GM19463 (cell line): Measurements from ENCODE around the gene CES1.
A peak's percentile ranks its signal among the peaks of the same experiment; 100 is the strongest.
"Not testable (repeated sequence)": the region's sequence is repeated elsewhere in the genome, so short reads cannot be mapped to it uniquely, and the experiment has no call there.

Experiments
- ATAC-seq: cut with Tn5 transposase; IDR thresholded peaks from one replicate; pipeline ENCODE4 v1.9.1; 2021; ENCODE audit warnings: mild to moderate bottlenecking, moderate library complexity; ENCODE audit not compliant: unreplicated experiment

Gene CES1

DNA sequence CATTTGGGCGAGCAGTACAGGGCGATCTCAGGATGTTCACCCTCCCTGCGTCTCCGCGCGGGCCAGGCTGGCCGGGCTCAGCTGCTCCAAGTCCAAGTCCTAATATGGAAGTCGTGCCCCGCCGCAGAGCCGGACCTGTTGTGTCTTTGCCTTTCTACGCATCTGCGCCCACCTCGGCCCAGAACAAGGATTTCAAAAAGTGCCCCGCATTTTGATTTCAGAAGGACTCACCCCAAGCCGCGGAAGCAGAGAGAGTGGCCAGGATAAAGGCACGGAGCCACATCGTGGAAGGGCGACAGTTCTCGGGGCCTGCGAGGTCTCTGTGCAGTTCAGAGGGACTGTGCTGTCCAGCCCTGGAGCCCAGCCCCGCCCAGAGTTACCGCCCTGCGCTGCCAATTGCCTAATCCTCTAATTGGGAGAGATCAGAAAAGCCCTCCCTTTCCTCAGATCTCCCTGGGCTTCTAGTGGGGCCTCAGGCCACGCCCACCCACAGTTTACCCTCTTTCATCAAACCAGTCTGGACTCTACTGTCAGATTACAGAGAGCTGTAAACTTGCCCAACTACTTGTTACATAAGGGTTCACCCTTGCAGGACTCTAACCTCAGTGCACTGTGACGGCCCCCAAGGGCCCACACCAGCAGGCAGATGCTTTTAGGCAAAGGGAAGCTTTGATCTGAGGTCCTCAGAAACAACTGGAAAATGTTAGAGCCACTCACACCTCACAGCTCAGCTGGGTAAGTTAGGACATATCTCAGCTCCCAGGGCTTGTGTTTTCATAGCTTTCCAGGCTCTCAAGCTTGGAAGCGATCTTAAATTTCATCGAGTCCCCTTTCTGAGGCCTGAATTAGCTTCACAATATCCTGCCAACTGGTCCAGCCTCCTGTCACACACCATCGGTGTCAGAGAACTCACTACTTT lies at the start of gene CES1:
Gene CES1, minus strand, starts transcription at position 324 of the 919 bp plus-strand sequence. Its CDS starts 41 bp downstream, at position 283.
- no peak for ATAC-seq

DNA sequence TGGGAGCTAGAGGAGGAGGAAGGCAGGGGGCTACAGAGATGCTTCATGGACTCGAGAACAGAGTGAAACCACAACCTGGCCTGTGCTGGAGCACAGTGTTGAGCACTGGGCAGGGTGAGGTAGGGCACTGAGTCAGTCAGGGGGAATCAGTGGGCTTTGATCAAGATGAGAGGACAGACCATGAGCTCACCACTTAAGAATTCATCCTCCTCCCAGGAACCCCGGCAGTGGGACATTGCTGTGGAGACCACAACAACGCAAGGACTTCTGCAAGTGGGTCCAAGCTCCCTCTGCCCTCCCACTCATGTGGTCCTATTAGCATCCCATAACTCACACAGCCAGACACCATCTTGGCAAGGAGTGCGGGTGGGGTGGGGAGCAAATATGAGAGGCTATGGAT lies 44.0 kb upstream of the CES1 start:
- no peak for ATAC-seq

DNA sequence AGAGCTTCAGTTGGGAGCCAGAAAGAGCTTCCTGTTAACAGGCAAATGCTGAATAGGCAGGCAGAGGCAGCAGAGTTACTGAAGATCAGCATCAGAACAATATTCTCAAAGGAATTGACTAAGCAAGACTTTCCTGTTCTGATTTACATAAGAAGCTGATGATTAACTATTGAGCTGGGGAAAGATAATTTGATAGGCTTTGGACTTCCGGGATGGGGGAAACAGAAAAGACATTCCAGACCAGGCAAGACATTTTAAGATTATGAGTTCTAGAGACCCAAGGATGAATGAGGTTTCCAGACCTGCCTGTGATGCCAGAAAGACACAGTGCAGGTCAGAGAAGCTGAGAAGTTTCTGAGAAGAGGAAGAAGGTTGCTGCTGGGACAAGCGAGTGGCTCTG lies 42.4 kb upstream of the CES1 start, which contains the start of gene CES5A:
Gene CES5A, minus strand, starts transcription at position 101 of the 400 bp plus-strand sequence. CDS start 152 bp downstream, outside the sequence.
- ATAC-seq = no peak

DNA sequence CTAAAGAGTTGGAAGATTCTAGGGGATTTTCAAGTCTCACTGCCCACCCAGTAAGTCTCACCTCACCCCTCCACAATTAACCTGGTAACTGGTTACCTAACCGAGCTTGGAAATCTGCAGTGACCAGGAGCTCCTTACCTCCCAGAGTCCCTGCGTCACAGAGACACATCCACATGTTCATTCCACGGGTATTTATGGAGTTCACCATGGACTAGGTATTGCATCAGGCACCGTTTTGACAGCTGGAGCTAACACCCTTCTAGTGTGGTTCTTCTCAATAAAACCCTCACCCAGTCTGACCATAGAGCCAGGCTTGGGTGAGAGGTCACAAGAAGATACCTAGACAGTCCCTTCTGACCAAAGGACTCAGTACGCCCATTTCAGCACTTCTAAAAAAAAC lies 40.2 kb upstream of the CES1 start:
- no peak for ATAC-seq

DNA sequence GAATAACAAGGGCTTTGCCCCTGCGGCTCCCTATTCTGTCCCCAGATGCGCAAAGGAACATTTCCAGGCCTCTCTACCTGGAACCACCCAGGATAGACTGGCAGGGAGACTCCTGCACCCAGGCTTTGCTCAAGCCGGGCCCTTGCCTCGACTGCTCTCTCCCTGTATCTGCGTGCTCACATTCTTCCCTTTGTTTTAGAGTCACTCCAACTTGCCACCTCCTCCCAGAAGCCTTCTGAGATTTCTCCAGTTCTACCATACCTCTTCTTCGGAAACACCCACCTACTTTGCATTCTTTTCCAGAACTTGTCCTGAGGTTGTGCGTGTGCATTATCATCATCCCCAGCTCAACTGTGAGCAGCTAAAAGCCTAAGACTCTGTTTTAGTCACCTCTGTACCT lies 39.2 kb upstream of the CES1 start:
- ATAC-seq = no peak

DNA sequence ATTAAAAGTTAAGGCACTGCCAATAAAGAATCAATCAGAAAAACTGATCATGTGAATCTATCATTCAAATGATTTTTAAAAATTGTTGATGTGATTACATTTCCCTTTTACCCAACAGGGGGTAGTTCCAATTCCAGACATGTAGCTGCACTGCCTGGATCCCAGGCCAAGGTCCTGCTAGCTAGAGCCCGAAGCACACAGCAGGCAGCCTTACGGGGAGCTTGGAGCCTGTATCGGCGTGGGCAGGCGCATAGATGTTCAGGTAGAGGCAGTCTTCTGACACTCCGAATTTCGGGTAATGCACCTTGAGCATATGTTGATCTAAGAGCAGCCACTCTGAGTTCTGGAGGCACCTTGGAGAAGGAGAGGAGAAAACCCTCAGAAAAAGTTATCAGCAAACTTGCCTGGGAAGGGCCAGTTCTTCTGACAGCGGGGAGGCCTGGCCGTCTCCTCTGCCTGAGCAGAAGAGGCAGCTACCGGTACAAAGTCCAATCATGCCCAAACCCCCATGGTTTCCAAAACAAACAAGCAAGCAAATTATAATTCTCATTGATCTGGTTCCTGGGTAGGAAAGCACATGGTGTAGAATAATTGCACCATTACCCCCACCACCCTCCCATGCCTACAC lies 38.6 kb upstream of the CES1 start:
- ATAC-seq = no peak

DNA sequence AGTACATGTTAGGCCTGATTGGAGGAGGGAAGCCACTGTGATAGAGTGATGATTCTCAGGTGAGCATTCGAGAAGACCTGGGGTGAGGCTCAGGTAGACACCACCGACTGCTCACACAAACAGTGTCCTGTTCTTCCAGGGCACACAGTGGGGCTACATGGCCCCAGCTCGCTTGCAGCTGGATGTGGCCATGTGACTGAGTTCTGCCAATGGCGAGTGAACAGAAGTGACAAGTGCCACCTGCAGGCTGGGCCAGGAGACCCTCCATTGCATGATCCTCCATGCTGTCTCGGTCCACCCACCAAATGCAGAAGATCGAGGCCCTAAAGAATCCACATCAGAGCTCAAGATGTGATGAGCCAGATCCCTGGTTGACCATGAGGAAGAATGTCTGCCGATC lies 36.1 kb upstream of the CES1 start:
- no peak for ATAC-seq

DNA sequence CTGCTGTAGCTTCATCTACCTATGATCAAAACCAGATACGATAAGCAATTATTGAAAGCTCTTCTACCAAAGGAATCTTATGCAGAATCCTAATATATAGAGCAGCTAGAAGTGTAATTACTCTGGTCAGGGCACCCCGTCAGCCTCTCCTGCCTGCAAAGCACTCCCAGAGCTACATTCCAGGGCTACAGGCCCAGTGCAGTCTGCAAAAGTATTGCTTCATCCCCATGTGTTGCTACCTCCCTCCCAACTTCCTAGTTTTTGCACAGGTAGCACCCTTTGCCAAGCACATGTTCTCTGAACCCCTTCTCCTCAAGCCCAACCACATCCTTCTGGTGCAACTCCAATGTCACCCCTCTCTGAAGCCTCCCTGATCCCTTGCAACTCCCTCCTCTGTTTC lies 35.2 kb upstream of the CES1 start:
- no peak for ATAC-seq

DNA sequence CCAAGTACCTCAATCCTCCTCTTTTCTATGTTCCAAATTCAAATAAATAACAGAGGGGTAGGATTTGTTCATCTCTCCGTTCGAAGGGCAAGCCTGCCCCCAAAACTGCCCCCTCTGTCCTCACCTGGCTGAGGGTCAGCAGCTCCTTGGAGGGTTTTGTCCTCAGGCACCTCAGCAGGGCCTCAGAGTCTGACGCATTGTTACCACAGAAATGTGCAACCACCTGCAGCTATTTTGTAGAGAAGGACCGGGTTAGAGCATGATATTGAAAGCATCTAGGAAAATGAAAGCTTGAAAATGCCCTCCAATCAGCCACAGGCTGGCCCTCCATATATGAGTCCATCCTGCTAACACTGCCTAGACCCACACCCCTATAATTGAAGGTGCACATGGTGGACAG lies 28.4 kb upstream of the CES1 start:
- ATAC-seq = no peak

DNA sequence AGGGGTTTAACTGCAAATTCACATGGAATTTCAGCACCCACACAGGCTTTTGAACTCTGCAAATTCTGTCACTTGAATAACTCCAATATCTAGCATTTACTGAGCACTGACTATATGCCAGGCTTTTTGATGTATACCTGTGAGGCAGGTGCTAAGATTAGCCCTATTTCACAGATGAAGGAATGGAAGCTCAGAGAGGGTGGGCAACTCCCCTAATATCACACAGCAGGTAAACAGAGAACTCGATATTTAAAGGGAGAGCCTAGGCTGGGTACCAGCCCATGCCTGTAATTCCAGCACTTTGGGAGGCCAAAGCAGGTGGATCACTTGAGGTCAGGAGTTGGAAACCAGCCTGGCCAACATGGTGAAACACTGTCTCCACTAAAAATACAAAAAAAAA lies 24.8 kb upstream of the CES1 start:
- not testable (repeated sequence) for ATAC-seq

DNA sequence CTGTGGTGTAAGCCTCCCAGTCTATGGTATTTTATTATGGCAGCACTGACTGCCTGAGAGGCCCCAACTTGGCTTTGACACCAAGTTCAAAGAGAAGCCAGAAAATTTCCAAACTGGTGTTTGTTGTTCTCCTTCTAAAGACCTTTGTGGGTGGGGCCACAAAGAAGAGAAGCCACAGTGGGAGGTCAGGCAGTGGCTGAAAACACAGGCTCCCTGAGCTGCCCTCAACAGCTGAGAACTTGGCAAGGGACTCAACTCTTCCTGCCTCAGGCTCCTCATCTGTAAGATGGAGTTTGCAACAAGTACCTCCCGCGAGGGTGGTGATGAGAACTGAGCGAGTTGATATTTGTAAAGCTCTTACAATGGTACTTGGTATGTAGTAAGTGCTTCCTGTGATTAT lies 24.1 kb upstream of the CES1 start:
- no peak for ATAC-seq

DNA sequence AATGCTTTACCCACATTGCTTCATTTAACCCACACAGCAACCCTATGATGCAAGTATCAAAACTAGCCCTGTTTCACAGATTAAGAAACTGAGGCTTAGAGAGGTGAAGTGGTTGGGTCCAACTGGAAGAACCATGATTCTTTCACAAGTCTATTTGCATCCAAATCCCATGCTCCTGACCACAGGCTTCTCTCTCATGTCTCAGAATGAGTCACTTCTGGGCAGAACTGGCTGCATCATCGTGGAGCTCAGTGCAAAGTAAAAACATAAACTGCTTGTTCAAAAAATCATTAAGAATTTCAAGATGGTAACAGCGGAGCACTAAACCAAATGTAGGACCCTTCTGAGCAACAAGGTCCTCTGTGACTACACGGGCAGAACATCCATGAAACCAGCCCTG lies 20.2 kb upstream of the CES1 start:
- no peak for ATAC-seq

DNA sequence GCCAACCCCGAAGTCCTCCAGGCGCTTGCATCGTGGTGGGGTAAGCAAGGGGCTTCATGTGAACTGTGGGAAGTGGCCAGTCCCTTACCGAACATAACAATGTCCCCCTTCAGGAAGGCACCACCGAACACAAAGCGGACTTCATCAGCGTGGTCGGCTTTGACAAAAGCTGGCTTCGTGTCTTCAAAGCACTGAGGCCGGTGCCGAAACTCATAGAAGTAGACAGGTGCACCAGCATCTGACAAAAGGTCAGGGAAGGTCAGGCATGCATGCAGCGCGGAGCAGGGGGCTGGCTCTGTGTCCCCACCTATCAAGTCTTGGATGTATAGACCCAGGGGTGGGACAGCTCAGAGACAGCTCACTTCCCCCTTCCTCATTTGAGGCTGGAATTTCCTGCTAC lies 16.6 kb upstream of the CES1 start:
- ATAC-seq = no peak

DNA sequence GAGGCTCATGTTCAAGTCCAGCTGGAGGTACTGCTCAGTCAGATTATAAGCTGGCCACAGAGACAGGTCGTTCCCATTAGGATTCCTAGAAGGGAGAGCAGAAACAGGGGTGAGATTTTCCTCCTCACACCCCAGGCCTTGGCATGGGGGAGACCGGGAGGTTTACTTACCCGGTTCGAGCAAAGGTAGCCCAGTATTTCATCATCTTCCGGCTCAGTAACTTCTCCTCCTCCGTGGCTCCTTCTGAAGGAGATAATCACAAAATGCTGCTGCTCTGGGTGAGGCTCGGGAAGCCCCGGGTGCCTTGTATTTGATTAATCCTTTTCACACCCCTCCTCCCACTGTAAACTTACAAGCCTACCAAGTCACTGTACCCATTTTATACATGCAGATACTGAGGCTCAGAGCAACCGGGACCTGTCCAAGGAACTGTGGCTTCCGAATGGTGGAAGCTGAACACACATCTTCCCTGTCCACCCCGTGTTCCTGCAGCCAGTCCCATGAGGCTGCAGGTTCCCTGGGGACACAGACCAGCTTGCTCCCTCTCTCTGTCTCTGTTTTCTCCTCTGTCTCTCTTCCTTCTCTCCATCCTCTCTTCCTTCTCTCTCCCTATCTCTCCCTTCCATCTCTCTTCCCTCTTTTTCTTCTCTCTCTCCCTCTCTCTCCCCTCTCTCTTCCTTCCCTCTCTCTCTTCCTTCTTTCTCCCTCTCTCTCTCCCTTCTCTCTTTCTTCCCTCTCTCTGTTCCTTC lies 13.9 kb upstream of the CES1 start:
- no peak for ATAC-seq

DNA sequence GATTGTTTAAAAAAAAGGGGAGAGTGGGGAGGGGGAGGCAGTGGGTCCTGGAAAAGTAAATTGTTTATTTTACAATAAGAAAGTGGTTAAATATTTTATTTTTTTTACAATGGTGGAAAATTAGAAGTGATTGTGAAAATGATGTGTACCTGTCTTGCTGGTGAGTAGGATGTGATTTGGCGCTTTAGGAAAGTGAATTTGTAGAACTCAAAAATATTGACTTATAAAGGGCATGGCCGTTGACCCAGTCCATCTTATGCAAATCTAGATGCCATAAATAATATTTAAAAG lies 10.2 kb upstream of the CES1 start:
- no peak for ATAC-seq

DNA sequence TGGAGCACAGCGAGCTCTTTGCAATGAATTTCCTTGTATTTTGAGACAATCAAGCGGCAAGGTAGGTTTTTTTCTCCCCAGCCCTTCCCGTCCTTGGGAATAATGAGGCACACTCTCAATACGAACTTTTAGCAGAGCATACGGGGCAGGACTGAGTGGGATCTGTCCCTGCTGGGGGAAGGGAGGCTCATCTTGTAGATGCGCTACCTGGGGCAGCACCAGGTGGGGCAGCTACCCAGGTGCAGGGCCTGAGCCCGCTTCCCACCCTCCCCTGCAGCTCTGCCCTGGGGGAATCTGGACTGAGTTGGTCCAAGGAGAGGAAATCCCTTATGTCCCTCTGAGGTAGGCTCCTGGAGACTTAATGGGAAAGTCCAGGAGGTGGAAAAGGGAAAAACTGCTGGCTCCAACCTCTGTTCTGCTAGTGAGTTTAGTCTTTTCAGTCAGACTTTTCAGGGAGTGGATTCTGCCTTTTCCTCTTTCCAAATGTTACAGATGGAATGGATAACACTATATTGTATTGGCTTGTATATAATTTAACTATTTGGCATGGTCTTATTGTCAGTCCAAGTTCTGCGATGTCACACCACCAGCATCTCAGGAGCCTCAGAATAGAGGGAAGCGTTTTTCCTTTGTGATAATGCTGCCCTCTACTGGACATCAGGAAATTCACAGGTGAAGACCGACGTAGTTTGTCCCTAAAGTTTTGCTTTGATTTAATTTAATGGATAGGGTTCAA lies 9.6 kb upstream of the CES1 start:
- ATAC-seq = no peak

DNA sequence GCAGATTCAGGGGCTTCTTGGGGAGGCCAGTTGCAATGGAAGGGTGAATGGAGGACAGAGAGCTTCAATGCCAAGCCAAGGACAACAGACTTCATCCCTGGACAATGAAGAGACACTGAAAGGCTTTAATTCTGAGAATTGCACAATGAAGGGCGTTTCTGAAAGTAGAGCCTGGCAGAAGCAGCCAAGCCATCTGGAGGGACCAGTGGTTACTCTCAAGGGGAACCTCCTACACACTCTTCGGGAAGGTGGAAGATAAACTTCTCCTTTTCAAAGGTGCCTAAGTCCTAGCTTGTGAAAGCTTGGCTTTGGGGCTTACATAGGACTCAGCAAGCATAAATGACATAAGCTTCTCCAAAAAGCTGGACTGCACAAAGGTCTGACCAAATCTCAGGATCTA lies 6.2 kb upstream of the CES1 start:
- ATAC-seq = no peak

DNA sequence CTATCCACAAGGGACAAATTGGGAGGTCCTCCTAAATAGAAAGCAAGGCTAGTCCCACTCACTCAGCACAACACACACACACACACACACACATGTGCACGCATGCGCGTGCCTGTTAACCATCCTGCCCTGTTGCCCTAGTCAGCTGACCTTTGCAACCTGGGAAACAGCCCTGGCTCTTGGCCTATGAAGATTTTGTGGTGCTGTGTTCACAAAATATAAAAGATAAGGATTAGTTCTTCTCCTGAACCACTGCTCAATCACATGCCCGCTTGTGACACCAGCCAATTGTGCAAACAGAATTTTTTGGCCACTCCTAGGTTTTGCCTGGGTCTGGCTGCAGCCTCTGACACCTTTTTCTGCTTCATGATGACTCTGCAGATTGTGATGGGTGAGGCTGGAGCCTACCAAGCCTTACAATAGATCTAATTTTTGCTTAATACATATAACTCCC lies 3.3 kb upstream of the CES1 start:
- no peak for ATAC-seq

DNA sequence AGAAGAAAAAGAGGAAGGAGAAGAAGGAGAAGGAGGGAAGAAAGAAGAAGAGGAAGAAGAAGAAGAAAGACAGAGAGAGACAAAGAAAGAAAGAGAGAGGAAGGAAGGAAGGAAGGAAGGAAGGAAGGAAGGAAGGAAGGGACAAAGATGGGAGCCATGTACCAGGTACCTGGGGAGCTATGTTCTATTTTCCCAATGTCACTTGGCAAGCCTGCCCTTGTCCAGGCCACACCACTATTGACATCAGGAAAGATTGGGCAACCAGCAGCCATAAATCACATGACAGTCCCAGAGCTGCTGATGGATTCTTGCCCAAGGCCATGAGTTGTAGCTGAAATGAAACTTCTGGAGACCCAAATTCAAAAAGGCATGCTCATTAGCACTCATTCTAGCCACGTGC lies 2.7 kb upstream of the CES1 start:
- no peak for ATAC-seq

DNA sequence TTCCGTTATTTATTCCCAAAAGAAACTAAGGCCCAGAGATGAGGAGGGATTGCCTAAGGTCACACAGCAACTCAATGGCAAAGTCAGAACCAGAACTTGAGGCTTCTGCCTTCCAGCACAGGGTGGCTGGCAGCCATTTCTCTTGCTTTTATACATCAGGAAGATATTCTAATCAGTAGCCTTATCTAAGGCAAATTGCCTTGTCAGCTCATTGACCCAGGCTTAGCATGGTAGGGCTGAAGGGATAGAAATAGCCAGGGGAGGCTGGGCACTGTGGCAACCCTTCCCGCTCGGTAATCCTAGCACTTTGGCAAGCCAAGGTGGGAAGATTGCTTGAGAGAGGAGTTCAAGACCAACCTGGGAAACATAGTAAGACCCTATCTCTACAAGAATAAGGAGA lies 2.3 kb upstream of the CES1 start:
- ATAC-seq = not testable (repeated sequence)

DNA sequence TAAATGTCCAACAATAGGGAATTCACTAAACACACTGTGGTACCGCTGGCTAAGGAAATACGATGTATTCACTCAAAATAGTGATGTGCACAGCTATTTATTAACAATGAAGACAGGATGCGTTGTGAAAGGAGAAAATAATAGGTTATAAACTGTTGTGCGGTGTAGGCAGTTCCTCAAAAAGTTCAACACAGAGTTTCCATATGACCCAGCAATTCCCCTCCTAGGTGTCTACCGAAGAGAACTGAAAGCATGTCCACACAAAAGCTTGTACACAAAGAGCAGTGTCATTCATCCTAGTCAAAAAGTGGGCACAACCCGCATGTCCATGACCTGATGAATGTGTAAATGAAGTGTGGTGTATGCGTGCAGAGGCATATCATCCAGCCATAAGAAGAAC lies 1.2 kb upstream of the CES1 start:
- ATAC-seq = peak; percentile 83
